Measurements from ENCODE around the gene CCNG2. TPM values are rescaled to one million over a fixed set of nuclear protein-coding genes. Genes with fewer than 3 reads are reported as not detected.

The CCNG2 gene
- total RNA-seq, 1 donor from 2014 or later, result 52.7 TPM

DNA sequence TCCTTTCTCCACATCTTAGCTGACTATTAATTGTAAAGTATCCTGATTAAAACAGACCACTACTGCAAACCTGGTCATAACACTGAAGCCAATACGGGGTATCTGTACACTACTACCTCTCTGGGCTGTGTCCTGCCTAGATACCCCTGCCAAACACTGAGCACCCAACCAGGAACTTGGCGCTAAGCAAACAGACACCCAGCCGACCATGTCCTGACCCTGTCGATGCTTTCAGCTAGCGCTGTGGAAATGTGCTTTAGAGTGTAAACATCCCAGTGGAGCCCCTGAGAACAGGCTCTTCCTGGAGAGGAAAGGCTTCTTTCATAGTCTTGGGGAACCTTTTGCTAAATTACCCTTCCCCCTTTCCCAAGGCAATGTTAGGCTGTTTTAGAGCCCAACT lies 52.9 kb downstream of the CCNG2 start:
- no peaks in the 10 kb centered on the region for H3K4me1 ChIP-seq (ENCODE audit: control insufficient read depth in 3 of 3, insufficient read depth in 3 of 3, low read length in 3 of 3)
- no peak overlapping the region for H3K4me3 ChIP-seq (ENCODE audit: low read length in 3 of 3)
- H3K27me3 ChIP-seq (ENCODE audit: control insufficient read depth in 3 of 3, insufficient read depth in 3 of 3, low read length in 3 of 3), result no peaks in the 10 kb centered on the region
- no peaks in the 10 kb centered on the region for H3K36me3 ChIP-seq (ENCODE audit: control insufficient read depth in 3 of 3, insufficient read depth in 3 of 3, low read length in 3 of 3)
- no peaks in the 10 kb centered on the region for H3K9me3 ChIP-seq (ENCODE audit: control insufficient read depth in 3 of 3, low read length in 3 of 3)
- H3K9ac ChIP-seq (ENCODE audit: low read depth in 1 of 3, low read length in 3 of 3), result no peak overlapping the region
- H3K27ac ChIP-seq (ENCODE audit: low read depth, low read length), result no peak overlapping the region

DNA sequence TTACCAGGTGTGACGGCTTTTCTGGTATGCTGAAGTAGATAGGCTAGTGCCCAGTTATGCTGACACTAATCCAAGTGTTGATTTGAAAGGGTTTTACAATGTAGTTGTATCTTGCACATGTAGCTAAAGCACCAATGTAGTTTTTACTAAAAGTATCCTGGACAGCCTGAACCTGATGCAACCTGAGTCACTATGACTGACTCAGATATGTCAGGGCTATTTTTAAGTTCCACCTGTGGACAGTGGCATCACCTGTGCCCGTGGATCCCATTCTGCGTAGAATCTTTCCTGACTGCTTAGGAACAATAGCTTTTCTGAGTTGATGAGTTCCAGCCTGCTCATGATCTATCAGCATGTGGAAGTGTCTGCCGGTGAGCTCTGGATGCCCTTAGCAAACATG lies 58.1 kb downstream of the CCNG2 start:
- no peaks in the 10 kb centered on the region for H3K36me3 ChIP-seq (ENCODE audit: control insufficient read depth in 3 of 3, insufficient read depth in 3 of 3, low read length in 3 of 3)
- no peaks in the 10 kb centered on the region for H3K27me3 ChIP-seq (ENCODE audit: control insufficient read depth in 3 of 3, insufficient read depth in 3 of 3, low read length in 3 of 3)
- H3K9me3 ChIP-seq (ENCODE audit: control insufficient read depth in 3 of 3, low read length in 3 of 3), result no peaks in the 10 kb centered on the region
- no peak overlapping the region for H3K4me3 ChIP-seq (ENCODE audit: low read length in 3 of 3)
- H3K27ac ChIP-seq (ENCODE audit: low read depth, low read length), result no peak overlapping the region
- H3K9ac ChIP-seq (ENCODE audit: low read depth in 1 of 3, low read length in 3 of 3), result no peak overlapping the region
- no peaks in the 10 kb centered on the region for H3K4me1 ChIP-seq (ENCODE audit: control insufficient read depth in 3 of 3, insufficient read depth in 3 of 3, low read length in 3 of 3)

DNA sequence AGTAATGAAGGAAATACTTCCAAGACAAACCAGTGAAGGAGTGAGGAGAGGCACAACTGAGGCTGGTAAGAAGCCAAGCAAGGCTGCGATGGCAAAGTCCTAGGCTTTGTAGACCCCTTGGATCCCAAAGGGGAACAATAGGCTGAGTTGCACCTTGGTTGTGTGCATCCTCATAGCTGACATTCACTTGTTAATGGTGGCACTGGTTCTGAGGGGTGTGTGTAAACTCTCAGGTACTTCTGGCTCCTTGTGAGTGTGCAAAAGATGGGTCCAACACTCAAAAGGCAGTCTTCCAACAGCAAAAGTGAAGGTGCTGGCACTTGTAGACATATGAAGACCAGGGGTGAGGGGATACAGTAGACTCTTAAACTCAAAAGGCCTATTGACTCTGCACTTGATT lies 60.5 kb downstream of the CCNG2 start:
- H3K27ac ChIP-seq (ENCODE audit: low read depth, low read length), result no peak overlapping the region
- no peak overlapping the region for H3K4me3 ChIP-seq (ENCODE audit: low read length in 3 of 3)
- H3K27me3 ChIP-seq (ENCODE audit: control insufficient read depth in 3 of 3, insufficient read depth in 3 of 3, low read length in 3 of 3), result no peaks in the 10 kb centered on the region
- no peaks in the 10 kb centered on the region for H3K4me1 ChIP-seq (ENCODE audit: control insufficient read depth in 3 of 3, insufficient read depth in 3 of 3, low read length in 3 of 3)
- H3K9me3 ChIP-seq (ENCODE audit: control insufficient read depth in 3 of 3, low read length in 3 of 3), result no peaks in the 10 kb centered on the region
- H3K36me3 ChIP-seq (ENCODE audit: control insufficient read depth in 3 of 3, insufficient read depth in 3 of 3, low read length in 3 of 3), result no peaks in the 10 kb centered on the region
- no peak overlapping the region for H3K9ac ChIP-seq (ENCODE audit: low read depth in 1 of 3, low read length in 3 of 3)

DNA sequence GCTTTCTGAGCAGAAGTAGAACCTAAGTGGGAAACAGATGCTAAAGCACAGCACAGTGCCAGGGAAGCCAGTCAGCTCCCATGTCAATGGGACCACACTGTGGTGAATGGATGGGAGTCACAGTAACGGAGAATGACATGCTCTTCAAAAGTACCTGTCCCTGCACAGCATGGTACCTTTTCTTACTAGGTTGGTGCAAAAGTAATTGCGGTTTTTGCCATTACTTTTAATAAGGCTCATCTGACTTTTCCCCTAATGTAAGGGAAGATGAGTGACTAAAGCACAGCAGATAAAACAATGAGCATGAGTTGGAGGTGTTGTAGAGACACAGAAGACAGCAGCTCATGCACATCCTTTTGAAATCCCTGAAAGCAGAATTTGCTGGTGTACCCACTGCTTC lies 62.3 kb downstream of the CCNG2 start:
- no peaks in the 10 kb centered on the region for H3K27me3 ChIP-seq (ENCODE audit: control insufficient read depth in 3 of 3, insufficient read depth in 3 of 3, low read length in 3 of 3)
- no peaks in the 10 kb centered on the region for H3K4me1 ChIP-seq (ENCODE audit: control insufficient read depth in 3 of 3, insufficient read depth in 3 of 3, low read length in 3 of 3)
- H3K36me3 ChIP-seq (ENCODE audit: control insufficient read depth in 3 of 3, insufficient read depth in 3 of 3, low read length in 3 of 3), result no peaks in the 10 kb centered on the region
- no peak overlapping the region for H3K4me3 ChIP-seq (ENCODE audit: low read length in 3 of 3)
- no peak overlapping the region for H3K9ac ChIP-seq (ENCODE audit: low read depth in 1 of 3, low read length in 3 of 3)
- no peaks in the 10 kb centered on the region for H3K9me3 ChIP-seq (ENCODE audit: control insufficient read depth in 3 of 3, low read length in 3 of 3)
- no peak overlapping the region for H3K27ac ChIP-seq (ENCODE audit: low read depth, low read length)

Small RNA genes lying within 50 kb of the gene (small RNA-seq; reads per million reads assigned to genes)
- gene RNU6-1187P, result not detected

Other genes with a start within 250 kb of the CCNG2 start
- gene SEPTIN11, start 207.5 kb upstream of the CCNG2 start, total RNA-seq, result 325 TPM
- gene CCNI, start 81.2 kb upstream of the CCNG2 start, total RNA-seq, result 152 TPM